IPS DF 6.9 (cell line): Measurements from ENCODE around the gene NEDD4L.

ENCODE experiments used
- DNase-seq: peaks from one replicate; pipeline ENCODE4 v3.0.0-alpha.2; 2013; ENCODE audit warnings: low read depth, low spot score
- H3K27ac ChIP-seq: one replicate; pipeline ENCODE4 v1.5.1; 2013; ENCODE audit warnings: low read length, control low read depth
- H3K27me3 ChIP-seq: 2 replicates; pipeline ENCODE4 v1.6.1; 2013; ENCODE audit warnings: mild to moderate bottlenecking, low read length; ENCODE audit not compliant: control insufficient read depth, insufficient read depth
- H3K36me3 ChIP-seq: 2 replicates; pipeline ENCODE4 v1.6.1; 2013; ENCODE audit warnings: low read length; ENCODE audit not compliant: control insufficient read depth, insufficient read depth
- H3K4me1 ChIP-seq: 2 replicates; pipeline ENCODE4 v1.6.1; 2013; ENCODE audit warnings: low read length; ENCODE audit not compliant: control insufficient read depth, insufficient read depth
- H3K4me3 ChIP-seq: 2 replicates; pipeline ENCODE4 v1.5.1; 2013; ENCODE audit warnings: mild to moderate bottlenecking, low read length
- H3K9me3 ChIP-seq: 2 replicates; pipeline ENCODE4 v1.6.1; 2013; ENCODE audit warnings: low read length, inconsistent platforms; ENCODE audit not compliant: control insufficient read depth, insufficient read depth
- WGBS: extraction: QIAGEN DNeasy Blood & Tissue Kit; methylation state at CpG from one replicate; pipeline ENCODE4 v1.1.7; 2013; ENCODE audit warnings: mixed read lengths, missing lambda C conversion rate; ENCODE audit not compliant: insufficient read length, insufficient coverage; 5-methylcytosine and 5-hydroxymethylcytosine counted together

The NEDD4L gene

DNA sequence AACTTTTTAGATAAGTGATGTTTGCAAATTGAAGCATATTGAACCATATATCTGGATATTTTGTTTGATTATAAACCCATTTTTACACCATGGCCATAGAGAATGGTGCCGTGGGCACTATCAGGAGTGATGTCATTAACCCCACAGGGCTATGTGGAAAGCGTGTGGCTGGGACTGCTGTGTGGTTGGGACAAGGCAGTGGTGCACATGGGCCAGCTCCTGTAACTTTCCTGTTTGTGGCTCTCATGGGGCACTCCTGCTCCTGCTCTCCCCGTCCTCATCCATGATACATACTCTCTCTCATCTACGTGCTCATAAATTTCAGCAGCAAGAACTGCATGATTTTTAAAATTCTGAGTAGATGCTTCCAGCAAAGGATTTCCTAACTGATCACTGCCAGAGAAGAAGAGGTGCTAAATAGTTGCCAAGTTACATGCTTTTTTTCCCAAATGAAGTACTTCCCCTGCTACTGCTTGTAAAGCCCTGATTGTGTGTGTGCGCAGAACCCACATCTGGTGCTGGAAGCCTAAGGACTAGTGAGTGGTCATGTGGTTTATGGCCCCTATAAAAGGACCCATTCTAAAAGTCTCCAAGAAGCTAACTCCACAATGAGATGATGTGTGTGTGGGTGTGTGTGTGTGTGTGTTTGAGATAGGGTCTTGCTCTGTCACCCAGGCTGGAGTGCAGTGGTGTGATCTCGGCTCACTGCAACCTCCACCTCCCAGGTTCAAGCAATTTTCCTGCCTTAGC lies 240.8 kb downstream of the NEDD4L start:
- WGBS: no CpG with 5 or more reads among the region's 6 CpGs
- no peak overlapping the region for H3K4me3 ChIP-seq
- 0 out of 2 replicates have a peak, but pooled peaks cover 2% of the 10 kb centered on the region for H3K4me1 ChIP-seq
- no peaks in the 10 kb centered on the region for H3K9me3 ChIP-seq
- H3K27me3 ChIP-seq: no peaks in the 10 kb centered on the region
- H3K27ac ChIP-seq: no peak overlapping the region
- H3K36me3 ChIP-seq: no peaks in the 10 kb centered on the region
- no peak for DNase-seq

DNA sequence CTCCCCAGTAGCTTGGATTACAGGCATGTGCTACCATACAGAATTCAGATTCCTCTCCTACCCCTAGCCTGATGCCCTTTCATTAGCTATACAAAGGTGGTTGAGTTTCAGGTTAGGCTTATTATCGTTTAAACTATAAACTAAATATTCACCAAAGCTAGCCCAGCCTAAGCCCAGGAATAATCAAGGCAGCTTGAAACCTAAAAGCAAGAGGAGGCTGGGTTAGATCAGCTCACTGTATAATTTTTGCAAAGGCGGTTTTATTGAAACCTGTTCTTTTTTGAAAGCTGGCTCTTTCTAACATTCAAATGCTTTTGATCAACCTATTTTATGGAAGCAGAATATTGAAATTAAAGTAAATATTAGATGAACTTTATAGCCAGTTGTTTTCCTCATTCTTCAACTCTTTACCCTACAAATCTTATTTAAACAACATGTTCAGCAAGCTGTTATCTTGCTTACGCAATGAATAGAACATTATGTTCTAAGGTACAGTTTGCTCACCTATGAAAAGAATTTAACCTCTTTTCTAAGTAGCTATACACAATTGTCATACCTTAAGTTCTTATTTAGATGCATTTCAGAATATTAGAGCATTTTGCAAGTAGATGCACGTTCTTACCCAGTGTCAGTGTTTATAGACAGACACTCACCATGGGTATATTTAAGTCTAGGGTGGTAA lies 241.6 kb downstream of the NEDD4L start:
- Histone ChIP-seq H3K9me3 (no peaks in the 10 kb centered on the region), H3K27ac (no peak overlapping the region), H3K36me3 (no peaks in the 10 kb centered on the region), H3K27me3 (no peaks in the 10 kb centered on the region), H3K4me3 (no peak overlapping the region), H3K4me1 (0 out of 2 replicates have a peak, but pooled peaks cover 2% of the 10 kb centered on the region)
- no CpG with 5 or more reads among the region's 4 CpGs for WGBS
- no peak for DNase-seq

- Histone ChIP-seq H3K27me3 (no peaks in the 10 kb centered on the region), H3K36me3 (no peaks in the 10 kb centered on the region), H3K9me3 (no peaks in the 10 kb centered on the region), H3K27ac (no peak overlapping the region), H3K4me3 (no peak overlapping the region), H3K4me1 (0 out of 2 replicates have a peak, but pooled peaks cover 2% of the 10 kb centered on the region)
- DNase-seq: no peak
- no CpG with 5 or more reads among the region's 4 CpGs for WGBS
Observed at GRCh38 chr18:58286632-58287352, 242.8 kb downstream of the NEDD4L start.

DNA sequence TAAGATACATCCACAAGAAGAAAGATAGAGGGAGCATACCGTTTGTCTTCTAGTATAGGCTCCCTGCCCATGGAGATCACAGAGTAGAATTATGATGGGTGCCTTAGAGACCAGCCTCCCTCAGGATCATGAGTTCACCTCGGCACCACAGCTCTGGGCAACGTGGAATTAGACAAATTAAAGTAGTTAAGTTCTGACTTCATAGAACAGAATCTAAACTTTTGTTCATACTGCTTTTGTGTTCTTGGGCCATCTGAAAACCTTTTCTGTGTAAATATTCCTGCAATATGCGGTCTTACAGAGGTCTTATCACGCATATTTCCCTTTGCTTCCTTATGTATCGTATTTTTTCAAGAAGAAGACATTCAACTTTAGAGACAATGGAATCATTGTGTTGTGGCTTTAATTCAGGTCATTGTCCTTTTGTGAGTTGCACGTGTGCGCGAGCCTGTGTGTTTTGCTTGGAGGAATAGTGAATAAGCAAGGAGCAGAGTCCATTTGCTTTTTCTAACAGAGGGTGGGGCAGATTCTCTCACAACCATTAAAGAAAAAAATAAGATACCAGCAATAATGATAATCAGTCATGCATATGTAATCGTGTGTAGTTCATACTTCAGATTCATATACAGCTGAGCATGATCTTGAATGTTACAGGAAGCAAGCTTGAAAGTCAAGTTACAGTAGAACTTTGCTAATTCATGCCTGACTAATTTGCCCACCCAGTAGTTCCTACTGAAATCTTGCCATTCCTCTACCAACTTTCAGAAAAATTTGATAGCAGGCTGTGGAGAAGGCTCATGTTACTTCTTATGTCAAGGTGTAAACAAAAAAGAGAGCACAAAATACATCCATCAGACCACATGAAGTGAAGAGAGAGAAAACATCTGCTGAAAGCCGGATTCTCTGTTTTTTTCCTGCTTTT lies 243.6 kb downstream of the NEDD4L start:
- no peak overlapping the region for H3K4me3 ChIP-seq
- no peaks in the 10 kb centered on the region for H3K27me3 ChIP-seq
- no peak overlapping the region for H3K27ac ChIP-seq
- H3K36me3 ChIP-seq: no peaks in the 10 kb centered on the region
- no CpG with 5 or more reads among the region's 11 CpGs for WGBS
- no peaks in the 10 kb centered on the region for H3K9me3 ChIP-seq
- H3K4me1 ChIP-seq: 0 out of 2 replicates have a peak, but pooled peaks cover 2% of the 10 kb centered on the region
- DNase-seq: no peak

DNA sequence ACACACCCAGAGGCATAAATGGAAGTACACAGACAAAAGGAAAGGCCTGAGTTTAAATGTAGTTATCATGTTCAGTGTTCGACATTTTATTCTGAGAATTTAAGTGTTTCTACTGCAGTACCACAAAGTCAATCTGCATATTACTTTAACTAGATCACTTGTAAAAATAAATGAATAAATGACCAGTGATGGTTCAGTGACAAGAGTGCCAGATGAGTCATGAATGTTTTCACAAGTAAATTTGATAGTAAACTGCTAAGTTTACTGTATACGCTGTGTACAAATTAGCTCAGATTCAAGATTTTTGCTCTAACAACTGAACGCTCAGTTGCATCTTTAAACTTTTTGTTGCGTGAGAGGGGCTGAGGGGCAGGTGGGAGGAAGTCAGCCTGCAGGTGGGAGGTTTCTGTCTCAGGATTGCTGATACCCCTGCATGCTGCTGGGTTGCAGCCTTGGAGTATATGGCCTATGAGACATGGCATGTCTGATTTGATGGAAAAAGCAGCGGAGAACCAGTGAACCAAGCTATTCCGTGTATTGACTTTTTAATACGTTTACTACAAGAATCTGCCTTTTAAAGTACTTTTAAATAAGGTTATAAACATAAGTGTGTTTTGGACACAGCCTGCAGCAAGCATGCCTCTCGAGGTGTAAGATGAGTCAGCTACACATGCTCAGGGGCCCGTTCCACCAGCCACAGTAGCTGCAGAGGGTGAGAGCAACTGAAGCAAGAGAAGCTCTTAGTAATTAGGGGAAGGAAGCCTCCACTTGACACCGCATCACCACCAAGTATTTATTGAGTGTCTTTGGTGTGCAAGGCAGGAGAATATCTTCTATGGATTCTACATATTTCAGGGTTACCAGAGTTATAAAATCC lies 245.1 kb downstream of the NEDD4L start:
- Histone ChIP-seq H3K27me3 (no peaks in the 10 kb centered on the region), H3K9me3 (no peaks in the 10 kb centered on the region), H3K4me3 (no peak overlapping the region), H3K36me3 (no peaks in the 10 kb centered on the region), H3K4me1 (0 out of 2 replicates have a peak, but pooled peaks cover 2% of the 10 kb centered on the region), H3K27ac (no peak overlapping the region)
- DNase-seq: no peak
- WGBS: no CpG with 5 or more reads among the region's 10 CpGs

DNA sequence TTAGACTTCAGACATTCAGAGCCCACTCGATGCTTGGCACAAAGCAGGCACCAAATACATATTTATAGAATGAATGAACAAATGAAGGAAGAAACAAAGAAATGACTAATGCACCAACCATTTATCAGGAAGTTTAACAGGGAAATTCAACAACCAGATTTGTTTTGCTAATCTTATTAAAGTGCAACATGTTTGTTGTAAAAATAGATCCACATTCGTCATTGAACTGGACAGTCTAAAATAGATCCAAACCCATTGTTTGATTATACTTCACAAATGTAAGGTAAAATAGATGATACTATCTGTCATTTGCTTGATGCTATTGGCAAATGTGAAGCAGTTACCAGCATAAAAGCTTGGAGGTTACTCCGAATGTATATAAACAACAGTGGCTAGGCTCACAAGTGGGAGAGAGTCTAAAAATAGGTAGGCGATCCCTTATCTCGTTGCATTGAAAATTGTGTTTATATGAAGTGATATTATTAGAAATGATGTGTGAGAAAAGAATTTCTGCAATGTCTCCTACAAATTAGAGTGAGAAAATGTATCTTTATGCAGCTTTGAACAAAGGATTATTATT lies 246.2 kb downstream of the NEDD4L start:
- no peaks in the 10 kb centered on the region for H3K9me3 ChIP-seq
- WGBS: 100% methylated on average over 2 of the region's 5 CpGs
- H3K36me3 ChIP-seq: no peaks in the 10 kb centered on the region
- H3K27me3 ChIP-seq: no peaks in the 10 kb centered on the region
- no peak overlapping the region for H3K4me3 ChIP-seq
- H3K27ac ChIP-seq: no peak overlapping the region
- DNase-seq: no peak
- 0 out of 2 replicates have a peak, but pooled peaks cover 2% of the 10 kb centered on the region for H3K4me1 ChIP-seq

DNA sequence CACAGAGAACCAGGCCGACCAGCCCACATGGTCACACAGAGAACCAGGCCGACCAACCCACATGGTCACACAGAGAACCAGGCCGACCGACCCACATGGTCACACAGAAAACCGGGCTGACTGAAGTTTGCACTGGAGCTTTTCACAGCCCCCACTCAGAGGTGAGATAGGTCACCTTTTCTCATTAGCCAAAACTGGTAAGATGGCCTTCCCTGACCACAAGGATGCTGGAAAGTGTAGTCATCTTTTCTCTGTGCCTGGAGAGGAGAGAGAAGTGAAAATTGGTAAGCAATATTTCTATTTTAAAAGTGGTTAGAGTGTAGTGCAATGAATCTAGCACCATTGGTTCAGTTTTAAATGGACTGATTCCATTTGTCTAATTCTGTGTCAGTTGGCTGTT lies 247.1 kb downstream of the NEDD4L start:
- Histone ChIP-seq H3K27me3 (no peaks in the 10 kb centered on the region), H3K36me3 (no peaks in the 10 kb centered on the region), H3K27ac (no peak overlapping the region), H3K9me3 (no peaks in the 10 kb centered on the region), H3K4me1 (0 out of 2 replicates have a peak, but pooled peaks cover 2% of the 10 kb centered on the region), H3K4me3 (no peak overlapping the region)
- DNase-seq: no peak
- WGBS: no CpG with 5 or more reads among the region's 5 CpGs

DNA sequence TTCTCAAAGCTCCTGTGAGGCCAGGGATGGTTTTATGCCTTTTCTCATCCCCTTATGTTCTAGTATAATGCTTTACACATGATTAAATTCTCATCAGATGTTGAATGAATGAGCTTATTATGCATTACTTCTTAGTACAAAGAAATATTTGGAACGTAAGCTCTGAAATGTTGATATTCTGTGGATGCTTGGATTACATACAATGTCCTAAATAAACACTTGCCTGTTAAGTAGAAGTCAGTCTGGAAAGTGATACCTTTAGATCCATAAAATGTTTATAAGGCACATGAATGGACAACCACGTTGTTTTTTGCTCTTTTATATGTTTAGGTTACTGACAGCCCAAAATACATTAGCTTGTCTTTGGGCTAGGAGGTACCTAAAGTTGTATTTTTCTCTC lies 248.6 kb downstream of the NEDD4L start:
- DNase-seq: no peak
- WGBS: no CpG with 5 or more reads among the region's 2 CpGs
- Histone ChIP-seq H3K27me3 (no peaks in the 10 kb centered on the region), H3K9me3 (no peaks in the 10 kb centered on the region), H3K4me1 (0 out of 2 replicates have a peak, but pooled peaks cover 2% of the 10 kb centered on the region), H3K27ac (no peak overlapping the region), H3K4me3 (no peak overlapping the region), H3K36me3 (no peaks in the 10 kb centered on the region)

DNA sequence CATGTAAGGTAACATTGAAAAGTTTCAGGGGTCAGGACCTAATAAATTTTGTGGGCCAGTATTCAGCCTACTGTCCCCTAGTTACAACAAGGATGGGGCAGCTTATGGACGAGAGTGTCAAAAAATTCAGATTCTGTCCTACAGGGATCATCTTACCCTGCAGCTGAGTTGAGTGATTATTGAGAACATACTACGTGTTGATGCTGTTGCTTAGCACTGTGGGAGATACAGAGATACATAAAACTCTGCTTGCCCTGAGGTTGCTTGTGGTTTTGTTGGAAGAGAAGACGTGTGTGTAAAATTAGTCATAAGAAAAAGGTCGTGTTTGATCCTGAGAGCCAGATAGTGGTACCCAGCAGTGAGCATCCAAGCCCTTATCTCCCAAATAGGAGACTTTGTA lies 253.2 kb downstream of the NEDD4L start:
- WGBS: no CpG with 5 or more reads among the region's 4 CpGs
- no peak overlapping the region for H3K4me3 ChIP-seq
- no peak overlapping the region for H3K27ac ChIP-seq
- no peaks in the 10 kb centered on the region for H3K36me3 ChIP-seq
- H3K4me1 ChIP-seq: no peaks in the 10 kb centered on the region
- no peaks in the 10 kb centered on the region for H3K9me3 ChIP-seq
- H3K27me3 ChIP-seq: no peaks in the 10 kb centered on the region
- DNase-seq: no peak
